GM18505 (cell line): ENCODE data around the gene DLL3.

Source experiments
- ATAC-seq: cut with Tn5 transposase; IDR thresholded peaks from one replicate; pipeline ENCODE4 v1.9.1; 2021; ENCODE audit not compliant: unreplicated experiment
- POLR2A ChIP-seq: IDR thresholded peaks from 4 replicates; pipeline ENCODE4 v1.6.1; 2011; ENCODE audit warnings: borderline replicate concordance; ENCODE audit not compliant: insufficient read depth, insufficient read length; ENCODE audit errors: extremely low read depth

The DLL3 gene

DNA sequence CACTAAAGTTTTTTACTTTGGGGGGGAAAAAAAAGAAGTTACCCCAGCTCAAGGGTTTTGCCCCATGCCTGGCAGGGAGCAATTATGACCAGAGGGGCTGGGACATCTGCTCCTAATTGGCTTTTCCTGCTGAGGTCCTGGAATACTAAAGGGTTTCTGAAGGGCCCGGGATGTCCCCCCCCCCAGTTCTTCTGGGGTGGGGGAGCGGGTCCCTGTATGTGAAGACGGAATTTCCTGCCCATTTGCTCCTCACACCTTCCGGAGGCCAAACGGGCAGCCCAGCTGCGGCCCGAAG lies 1.1 kb upstream of the DLL3 start:
- TF ChIP-seq POLR2A, result no peak

DNA sequence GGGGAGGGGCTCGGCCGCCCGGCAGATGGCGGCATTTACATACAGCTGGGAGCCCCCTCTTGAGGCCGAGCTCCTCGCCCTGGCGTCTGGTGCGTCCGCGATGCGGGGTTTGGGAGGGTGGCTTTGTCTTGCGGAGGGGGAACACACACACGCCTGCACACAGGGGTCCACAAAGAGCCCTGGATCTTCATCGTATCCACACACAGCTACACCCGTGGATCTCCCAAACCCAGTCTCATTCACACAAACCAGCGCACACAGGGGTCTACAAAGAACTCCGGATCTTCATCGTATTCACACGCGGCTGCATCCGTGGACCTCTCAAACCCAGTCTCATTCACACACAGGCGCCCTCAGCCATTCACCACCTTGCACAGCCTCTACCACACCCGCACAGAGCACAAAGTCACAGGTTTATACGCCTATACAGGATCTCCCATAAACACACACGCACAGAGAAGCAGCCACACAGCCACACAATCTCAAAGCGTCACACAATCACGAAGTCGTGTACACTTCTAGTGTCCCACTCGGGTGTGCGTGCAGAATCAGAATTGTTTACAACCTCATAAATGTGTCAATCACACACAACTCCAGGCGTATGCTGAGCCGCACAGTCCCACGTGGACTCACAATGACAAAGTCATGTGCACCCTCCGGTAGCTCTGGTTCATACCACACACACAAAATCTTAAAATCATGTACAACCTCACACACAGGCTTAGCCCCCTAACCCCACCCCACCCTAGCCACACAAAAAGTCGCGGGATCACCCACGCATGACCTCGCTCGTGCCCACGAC lies 550 bp upstream of the DLL3 start:
- TF ChIP-seq POLR2A, result no peak
- no peak for ATAC-seq

More for the DNA sequence above, 1.1 kb upstream of the DLL3 start:
- no peak for ATAC-seq

DNA sequence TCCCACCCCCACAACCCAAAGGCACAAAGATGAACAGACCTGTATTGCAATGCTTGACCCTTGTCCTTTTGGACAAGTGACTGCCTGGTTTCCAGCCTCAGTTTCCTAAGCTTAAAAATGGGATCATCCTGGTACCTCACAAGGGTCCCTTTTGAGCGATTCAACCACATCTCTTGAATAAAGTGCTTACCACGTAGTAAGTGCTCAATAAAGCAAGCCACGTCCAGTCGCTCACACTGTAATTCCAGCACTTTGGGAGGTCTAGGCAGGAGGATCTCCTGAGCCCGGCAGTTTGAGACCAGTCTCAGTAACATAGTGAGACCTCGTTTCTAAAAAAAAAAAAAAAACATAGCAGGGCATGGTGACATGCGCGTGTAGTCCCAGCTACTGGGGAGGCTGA lies 1.2 kb downstream of the DLL3 start:
- ATAC-seq, result no peak
- no peak for TF ChIP-seq POLR2A

DNA sequence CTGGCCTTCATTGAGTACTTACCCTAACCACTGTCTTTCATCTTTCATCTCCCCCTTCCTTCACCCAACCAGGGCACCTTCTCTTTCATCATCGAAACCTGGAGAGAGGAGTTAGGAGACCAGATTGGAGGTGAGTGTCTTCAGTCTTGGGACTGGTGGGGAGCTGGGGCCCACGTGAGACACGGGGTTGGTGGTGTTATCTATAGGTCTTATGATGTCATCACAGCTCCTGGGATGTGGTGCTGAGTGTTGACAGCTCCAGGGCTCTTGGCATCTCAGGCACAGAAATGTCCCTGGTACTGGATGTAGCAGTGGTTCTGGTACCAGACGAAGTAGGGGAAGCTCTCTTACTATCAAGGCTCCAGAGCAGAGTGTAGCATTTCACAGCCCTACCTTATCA lies 1.8 kb downstream of the DLL3 start:
- TF ChIP-seq POLR2A, result no peak

DNA sequence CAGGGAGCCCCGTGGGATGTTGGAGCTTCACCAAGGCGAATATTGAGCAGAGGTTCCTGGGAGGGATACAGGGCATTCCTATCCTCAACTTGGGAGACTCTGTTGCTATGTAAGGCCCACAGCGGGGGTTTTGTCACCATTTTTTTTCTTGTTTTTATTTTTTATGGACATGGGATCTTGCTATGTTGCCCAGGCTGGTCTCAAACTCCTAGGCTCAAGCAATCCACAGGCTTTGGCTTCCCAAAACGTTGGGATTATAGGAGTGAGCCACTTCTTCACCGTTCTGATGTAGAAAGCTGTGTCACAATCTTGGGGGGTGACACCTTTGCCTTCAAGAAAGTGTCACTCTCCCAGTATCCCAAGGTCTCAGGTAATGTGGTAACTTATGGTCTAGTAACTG lies 2.6 kb downstream of the DLL3 start:
- no peak for TF ChIP-seq POLR2A
- ATAC-seq, result no peak

More for the DNA sequence above, 1.8 kb downstream of the DLL3 start:
- ATAC-seq, result no peak

DNA sequence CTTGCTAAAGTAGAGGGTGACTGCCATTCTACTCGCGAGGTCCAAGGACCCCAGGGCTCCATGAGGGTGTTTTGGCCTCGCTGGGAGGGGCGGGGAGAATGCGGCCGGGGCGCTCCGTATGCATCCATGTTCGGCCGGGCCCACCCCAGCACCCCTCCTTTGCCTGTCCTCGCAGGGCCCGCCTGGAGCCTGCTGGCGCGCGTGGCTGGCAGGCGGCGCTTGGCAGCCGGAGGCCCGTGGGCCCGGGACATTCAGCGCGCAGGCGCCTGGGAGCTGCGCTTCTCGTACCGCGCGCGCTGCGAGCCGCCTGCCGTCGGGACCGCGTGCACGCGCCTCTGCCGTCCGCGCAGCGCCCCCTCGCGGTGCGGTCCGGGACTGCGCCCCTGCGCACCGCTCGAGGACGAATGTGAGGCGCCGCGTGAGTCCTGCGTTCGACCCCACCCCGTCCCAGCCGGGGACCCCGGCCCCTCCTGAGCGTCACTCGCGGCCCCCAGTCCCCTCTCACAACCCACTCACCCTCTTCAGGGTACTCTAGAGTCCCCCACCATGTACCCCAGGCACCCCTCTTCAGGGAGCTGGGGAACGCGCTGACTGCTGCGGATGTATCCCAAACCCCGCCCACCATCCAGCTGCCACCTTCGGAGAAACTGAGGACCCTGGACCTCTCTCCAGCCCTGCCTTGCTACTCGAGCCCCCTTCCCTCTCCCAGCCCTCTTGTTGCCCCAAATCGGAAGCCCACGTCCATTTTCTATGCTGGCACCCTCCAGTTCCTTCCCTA lies 4.1 kb downstream of the DLL3 start:
- no peak for TF ChIP-seq POLR2A
- no peak for ATAC-seq

DNA sequence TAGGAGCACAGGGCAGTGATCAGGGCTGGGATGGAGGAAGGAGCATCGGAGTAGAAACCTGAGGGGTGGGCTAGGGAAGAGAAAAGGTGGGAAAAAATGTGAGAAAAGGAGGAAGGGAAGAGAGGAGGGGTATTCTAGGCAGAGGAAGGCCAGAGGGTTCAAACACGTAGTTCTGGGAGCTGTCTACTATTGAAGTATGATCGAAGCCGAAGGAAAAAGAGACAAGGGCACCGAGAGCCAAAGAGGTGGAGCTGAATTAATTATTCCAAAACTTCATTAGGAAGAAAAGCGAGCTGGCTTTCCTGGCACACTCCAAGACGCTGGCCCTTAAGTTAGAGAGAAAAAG lies 7.8 kb downstream of the DLL3 start:
- TF ChIP-seq POLR2A, result no peak
- ATAC-seq, result no peak

DNA sequence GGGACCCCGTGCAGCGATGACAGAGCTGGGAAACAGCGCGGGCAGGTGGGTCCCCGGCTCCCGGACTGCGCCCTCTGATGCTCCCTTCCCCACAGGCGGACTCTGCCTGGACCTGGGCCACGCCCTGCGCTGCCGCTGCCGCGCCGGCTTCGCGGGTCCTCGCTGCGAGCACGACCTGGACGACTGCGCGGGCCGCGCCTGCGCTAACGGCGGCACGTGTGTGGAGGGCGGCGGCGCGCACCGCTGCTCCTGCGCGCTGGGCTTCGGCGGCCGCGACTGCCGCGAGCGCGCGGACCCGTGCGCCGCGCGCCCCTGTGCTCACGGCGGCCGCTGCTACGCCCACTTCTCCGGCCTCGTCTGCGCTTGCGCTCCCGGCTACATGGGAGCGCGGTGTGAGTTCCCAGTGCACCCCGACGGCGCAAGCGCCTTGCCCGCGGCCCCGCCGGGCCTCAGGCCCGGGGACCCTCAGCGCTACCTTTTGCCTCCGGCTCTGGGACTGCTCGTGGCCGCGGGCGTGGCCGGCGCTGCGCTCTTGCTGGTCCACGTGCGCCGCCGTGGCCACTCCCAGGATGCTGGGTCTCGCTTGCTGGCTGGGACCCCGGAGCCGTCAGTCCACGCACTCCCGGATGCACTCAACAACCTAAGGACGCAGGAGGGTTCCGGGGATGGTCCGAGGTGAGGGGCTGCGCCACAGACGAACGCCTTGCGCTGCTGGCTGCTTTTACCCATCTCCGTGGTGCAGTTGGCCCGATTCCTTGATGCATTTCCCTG lies 8.4 kb downstream of the DLL3 start:
- TF ChIP-seq POLR2A, result peak; percentile 59
- peak; percentile 55 for ATAC-seq

DNA sequence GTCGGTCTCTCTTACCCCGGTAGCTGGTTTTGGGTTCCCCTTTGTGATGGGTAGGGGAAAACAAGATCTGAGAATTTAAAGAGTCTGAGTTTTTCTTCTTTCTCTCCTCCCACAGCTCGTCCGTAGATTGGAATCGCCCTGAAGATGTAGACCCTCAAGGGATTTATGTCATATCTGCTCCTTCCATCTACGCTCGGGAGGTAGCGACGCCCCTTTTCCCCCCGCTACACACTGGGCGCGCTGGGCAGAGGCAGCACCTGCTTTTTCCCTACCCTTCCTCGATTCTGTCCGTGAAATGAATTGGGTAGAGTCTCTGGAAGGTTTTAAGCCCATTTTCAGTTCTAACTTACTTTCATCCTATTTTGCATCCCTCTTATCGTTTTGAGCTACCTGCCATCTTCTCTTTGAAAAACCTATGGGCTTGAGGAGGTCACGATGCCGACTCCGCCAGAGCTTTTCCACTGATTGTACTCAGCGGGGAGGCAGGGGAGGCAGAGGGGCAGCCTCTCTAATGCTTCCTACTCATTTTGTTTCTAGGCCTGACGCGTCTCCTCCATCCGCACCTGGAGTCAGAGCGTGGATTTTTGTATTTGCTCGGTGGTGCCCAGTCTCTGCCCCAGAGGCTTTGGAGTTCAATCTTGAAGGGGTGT lies 9.1 kb downstream of the DLL3 start:
- no peak for ATAC-seq
- TF ChIP-seq POLR2A, result no peak

DNA sequence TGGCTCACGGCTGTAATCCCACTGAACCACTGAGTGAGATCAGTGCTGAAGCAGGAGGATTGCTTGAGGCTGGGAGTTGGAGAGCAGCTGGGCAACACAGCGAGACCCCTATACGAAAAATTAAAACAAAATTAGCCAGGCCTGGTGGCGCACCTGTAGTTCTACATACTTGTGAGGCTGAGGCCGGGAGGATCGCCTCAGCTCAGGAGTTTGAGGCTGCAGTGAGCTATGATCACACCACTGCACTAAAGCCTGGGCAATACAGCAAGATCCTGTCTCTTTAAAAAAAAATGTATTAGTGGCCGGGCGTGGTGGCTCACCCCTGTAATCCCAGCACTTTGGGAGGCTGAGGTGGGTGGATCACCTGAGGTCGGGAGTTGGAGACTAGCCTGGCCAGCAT lies 9.9 kb downstream of the DLL3 start:
- TF ChIP-seq POLR2A, result no peak

DNA sequence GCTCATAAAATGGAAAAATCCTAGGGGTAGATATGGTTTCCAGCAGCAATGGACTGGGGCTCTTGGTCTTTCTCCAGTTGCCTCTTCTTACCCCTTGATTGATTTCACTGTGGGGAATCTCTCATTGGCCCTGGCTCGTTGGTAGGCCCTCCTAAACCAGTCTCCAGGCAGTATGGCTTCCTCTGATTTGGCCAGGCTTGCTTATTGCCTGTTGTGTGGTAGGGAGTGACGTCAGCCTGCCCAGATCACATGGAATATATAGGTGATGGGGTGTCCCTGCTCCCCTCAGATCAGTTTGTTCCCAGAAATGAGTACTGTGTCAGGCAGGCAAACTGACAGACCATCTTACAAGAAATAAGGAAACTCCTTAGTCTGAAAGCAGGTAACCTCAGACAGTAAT lies 10.5 kb downstream of the DLL3 start:
- ATAC-seq, result no peak
- no peak for TF ChIP-seq POLR2A

More for the DNA sequence above, 9.9 kb downstream of the DLL3 start:
- no peak for ATAC-seq

DNA sequence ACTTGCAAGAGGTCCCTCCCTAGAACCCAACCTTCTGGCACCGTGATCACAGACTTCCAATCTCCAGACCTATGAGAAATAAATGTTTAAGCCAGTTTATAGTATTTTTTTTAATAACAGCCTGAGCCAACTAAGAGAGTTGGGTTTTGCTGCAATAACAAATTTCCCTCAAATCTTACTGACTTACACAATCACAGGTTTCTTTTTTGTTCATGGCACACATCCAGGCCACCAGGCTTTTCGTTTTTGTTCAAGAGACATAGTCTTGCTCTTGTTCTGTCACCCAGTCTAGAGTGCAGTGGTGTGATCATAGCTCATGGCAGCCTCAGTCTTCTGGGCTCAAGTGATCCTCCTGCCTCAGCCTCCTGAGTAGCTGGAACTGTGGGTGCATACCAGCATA lies 14.2 kb downstream of the DLL3 start:
- no peak for ATAC-seq
- TF ChIP-seq POLR2A, result no peak
